HG02610 (cell line): ENCODE data around the gene EFNA3.

Experiments
- ATAC-seq: cut with Tn5 transposase; IDR thresholded peaks from one replicate; pipeline ENCODE4 v1.9.1; 2021; ENCODE audit warnings: mild to moderate bottlenecking, moderate library complexity; ENCODE audit not compliant: unreplicated experiment

EFNA3 gene

GRCh38 chr1:155048449-155049334, 29.9 kb upstream of the EFNA3 start:
- no peak for ATAC-seq

- ATAC-seq = no peak
Measured at GRCh38 chr1:155049651-155050559, 28.7 kb upstream of the EFNA3 start.

GRCh38 chr1:155050560-155051341, 27.9 kb upstream of the EFNA3 start, which contains the start of gene ADAM15:
TSS of gene ADAM15 (plus strand) at chr1:155051316. CDS start at chr1:155051387, 71 bp downstream.
- peak; percentile 69 for ATAC-seq

- no peak for ATAC-seq
Measured at GRCh38 chr1:155051342-155051776, 27.3 kb upstream of the EFNA3 start.

GRCh38 chr1:155051777-155052398, 26.7 kb upstream of the EFNA3 start:
- ATAC-seq = no peak

- no peak for ATAC-seq
Measured at GRCh38 chr1:155052439-155053395, 25.9 kb upstream of the EFNA3 start.

- ATAC-seq = no peak
Measured at GRCh38 chr1:155053531-155054105, 25.0 kb upstream of the EFNA3 start.

- ATAC-seq = no peak
Measured at GRCh38 chr1:155057104-155057503, 21.5 kb upstream of the EFNA3 start.

- ATAC-seq = no peak
Measured at GRCh38 chr1:155057788-155058211, 20.8 kb upstream of the EFNA3 start.

GRCh38 chr1:155060736-155061135, 17.9 kb upstream of the EFNA3 start:
- no peak for ATAC-seq

GRCh38 chr1:155061381-155062150, 17.1 kb upstream of the EFNA3 start:
- ATAC-seq = peak; percentile 36

- ATAC-seq = no peak
Measured at GRCh38 chr1:155062151-155062686, 16.4 kb upstream of the EFNA3 start.

- no peak for ATAC-seq
Measured at GRCh38 chr1:155062702-155063411, 15.8 kb upstream of the EFNA3 start.

- ATAC-seq = peak; percentile 64
Measured at GRCh38 chr1:155063550-155064110, 15.0 kb upstream of the EFNA3 start, which contains the start of gene EFNA4. TSS of gene EFNA4 (plus strand) at chr1:155063740. CDS start at chr1:155063824, 84 bp downstream.

GRCh38 chr1:155064111-155064831, 14.4 kb upstream of the EFNA3 start:
- no peak for ATAC-seq

- no peak for ATAC-seq
Measured at GRCh38 chr1:155064832-155065429, 13.7 kb upstream of the EFNA3 start.
